Measurements from ENCODE around the gene TRHDE.

DNA sequence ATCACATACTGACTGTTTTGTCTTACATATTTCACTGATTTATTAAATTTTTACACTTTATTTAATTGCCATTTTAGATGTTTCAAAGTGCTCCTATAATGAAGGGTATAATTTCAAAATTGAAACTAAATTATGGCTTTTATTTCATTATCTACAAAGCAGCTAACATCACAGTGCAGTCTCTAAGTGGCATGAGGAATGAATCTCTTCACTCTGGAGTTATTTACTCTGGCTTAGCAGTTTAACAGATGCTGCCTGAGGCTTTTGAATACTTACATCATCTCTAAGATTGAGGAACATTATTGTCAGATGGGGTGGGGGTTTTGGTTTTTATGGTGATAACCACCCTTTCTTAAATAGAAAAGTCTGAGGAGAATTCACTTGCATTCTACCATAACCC, 386.4 kb downstream of the TRHDE start:
- TF ChIP-seq, protein P1, sequence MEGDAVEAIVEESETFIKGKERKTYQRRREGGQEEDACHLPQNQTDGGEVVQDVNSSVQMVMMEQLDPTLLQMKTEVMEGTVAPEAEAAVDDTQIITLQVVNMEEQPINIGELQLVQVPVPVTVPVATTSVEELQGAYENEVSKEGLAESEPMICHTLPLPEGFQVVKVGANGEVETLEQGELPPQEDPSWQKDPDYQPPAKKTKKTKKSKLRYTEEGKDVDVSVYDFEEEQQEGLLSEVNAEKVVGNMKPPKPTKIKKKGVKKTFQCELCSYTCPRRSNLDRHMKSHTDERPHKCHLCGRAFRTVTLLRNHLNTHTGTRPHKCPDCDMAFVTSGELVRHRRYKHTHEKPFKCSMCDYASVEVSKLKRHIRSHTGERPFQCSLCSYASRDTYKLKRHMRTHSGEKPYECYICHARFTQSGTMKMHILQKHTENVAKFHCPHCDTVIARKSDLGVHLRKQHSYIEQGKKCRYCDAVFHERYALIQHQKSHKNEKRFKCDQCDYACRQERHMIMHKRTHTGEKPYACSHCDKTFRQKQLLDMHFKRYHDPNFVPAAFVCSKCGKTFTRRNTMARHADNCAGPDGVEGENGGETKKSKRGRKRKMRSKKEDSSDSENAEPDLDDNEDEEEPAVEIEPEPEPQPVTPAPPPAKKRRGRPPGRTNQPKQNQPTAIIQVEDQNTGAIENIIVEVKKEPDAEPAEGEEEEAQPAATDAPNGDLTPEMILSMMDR (IDR thresholded peaks at IDR 0.05; ENCODE audit: insufficient read depth, low read length, poor library complexity, severe bottlenecking), result no peak
- no peak for TF ChIP-seq EZH2phosphoT487 (conservative IDR thresholded peaks at IDR 0.05; ENCODE audit: low read length)

Measured in SU-DHL-6 (cell line).